Measurements from ENCODE around the gene BOLA2B.
"Not testable (repeated sequence)": the region's sequence is repeated elsewhere in the genome, so short reads cannot be mapped to it uniquely, and the experiment has no call there.

- TF ChIP-seq, protein P1, sequence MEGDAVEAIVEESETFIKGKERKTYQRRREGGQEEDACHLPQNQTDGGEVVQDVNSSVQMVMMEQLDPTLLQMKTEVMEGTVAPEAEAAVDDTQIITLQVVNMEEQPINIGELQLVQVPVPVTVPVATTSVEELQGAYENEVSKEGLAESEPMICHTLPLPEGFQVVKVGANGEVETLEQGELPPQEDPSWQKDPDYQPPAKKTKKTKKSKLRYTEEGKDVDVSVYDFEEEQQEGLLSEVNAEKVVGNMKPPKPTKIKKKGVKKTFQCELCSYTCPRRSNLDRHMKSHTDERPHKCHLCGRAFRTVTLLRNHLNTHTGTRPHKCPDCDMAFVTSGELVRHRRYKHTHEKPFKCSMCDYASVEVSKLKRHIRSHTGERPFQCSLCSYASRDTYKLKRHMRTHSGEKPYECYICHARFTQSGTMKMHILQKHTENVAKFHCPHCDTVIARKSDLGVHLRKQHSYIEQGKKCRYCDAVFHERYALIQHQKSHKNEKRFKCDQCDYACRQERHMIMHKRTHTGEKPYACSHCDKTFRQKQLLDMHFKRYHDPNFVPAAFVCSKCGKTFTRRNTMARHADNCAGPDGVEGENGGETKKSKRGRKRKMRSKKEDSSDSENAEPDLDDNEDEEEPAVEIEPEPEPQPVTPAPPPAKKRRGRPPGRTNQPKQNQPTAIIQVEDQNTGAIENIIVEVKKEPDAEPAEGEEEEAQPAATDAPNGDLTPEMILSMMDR (conservative IDR thresholded peaks at IDR 0.05; ENCODE audit: low read depth, low read length), result not testable (repeated sequence)
- TF ChIP-seq POLR2A (IDR thresholded peaks at IDR 0.05; ENCODE audit: low read depth, low read length); RCOR1 (IDR thresholded peaks at IDR 0.05; ENCODE audit: insufficient replicate concordance, low read length); MXI1 (IDR thresholded peaks at IDR 0.05; ENCODE audit: borderline replicate concordance, low read depth, low read length): not testable (repeated sequence)
These were observed 2.3 kb downstream of the BOLA2B start for GRCh38 chr16:30191158-30191557.

Data from IMR-90 (cell line).